HS-5 (cell line): ENCODE measurements around the gene MS4A14.
"Not testable (repeated sequence)": the region's sequence is repeated elsewhere in the genome, so short reads cannot be mapped to it uniquely, and the experiment has no call there.

Experiments used
- DNase-seq: peaks from one replicate; pipeline ENCODE4 v3.0.0-alpha.2; 2012; ENCODE audit warnings: low read depth

Gene MS4A14

DNA sequence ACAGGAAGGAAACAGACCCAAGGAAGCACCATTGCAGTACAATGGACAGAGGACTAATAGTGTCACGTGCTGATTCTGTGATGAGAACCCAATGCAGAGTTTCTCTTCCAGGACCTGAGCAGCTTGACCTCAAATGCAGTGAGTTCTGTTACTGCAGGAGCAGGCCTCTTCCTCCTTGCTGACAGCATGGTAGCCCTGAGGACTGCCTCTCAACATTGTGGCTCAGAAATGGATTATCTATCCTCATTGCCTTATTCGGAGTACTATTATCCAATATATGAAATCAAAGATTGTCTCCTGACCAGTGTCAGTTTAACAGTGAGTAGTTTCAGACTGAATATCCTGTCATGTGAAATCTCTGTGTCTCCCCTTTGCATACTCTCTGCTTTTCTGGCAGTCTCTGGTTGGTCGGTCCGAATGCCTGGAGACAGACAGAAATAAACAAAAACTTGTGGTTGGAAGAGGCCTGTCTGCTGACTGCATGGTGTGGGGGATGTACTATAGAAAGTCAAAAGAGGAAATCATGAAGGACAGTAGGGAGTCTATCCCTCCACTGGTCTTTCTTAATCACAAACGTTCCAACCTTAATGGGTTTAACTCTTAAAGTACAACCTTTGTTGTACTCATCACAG lies 6.9 kb upstream of the MS4A14 start:
- no peak for DNase-seq

- DNase-seq: no peak
Measured at GRCh38 chr11:60390419-60390818, 5.8 kb upstream of the MS4A14 start.

- DNase-seq: no peak
Measured at GRCh38 chr11:60392361-60392760, 3.9 kb upstream of the MS4A14 start.

DNA sequence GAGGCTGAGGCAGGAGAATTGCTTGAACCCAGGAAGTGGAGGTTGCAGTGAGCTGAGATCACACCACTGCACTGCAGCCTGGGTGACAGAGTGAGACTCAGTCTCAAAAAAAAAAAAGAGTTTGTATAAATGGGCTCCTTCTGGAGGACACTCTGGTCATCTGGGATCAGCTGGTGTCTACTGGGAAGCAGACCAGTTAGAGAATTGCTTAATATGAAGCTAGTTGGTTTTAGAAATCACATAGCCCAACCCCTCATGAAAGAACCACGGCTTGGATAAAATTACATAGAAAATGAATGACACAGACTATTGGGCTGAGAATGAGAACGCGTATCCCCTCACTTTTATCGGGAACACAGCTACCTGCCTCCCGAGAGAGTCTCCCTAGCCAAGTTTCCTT lies 3.2 kb upstream of the MS4A14 start:
- no peak for DNase-seq

GRCh38 chr11:60394666-60395380 lies 1.4 kb upstream of the MS4A14 start:
- no peak for DNase-seq

GRCh38 chr11:60396799-60397198 lies 540 bp downstream of the MS4A14 start:
- DNase-seq: no peak

DNA sequence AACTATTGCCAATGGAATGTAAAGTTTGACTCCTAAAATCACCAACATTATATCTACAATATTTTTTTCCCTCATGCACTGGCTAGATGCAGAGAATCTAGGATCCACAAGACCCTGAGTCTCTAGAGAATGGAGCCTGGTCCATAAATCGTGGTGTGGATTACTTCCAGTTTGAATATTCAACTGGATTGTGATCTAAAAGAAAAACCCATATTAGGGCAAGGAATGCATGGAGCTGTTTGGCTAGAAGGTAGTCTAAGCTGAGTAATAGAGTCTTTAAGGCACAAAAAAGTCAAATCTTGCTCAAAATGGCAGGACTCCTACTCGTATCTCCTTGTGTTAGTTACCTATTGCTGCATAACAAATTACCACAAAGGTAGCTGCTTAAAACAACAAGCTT lies 23.8 kb downstream of the MS4A14 start:
- no peak for DNase-seq

- DNase-seq: no peak
Measured at GRCh38 chr11:60422609-60423008, 26.4 kb downstream of the MS4A14 start.

DNA sequence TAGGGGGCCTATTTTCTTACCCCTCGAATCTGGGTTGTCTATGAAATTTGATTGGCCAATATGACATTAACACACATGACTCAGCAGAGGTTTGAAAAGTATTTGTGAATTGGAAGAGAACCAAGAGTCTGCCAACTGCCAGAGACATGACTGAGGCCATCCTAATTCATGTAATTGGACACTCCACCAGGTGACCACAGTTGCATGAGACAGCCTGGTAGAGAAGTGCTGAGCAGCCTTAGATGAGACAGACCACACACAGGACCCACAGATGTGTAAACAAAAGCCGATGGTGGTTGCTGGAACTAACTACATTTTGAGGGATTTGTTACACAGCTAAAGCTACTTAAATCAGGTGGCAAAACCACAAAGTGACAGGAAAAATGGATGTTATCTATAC lies 32.3 kb downstream of the MS4A14 start:
- no peak for DNase-seq

DNA sequence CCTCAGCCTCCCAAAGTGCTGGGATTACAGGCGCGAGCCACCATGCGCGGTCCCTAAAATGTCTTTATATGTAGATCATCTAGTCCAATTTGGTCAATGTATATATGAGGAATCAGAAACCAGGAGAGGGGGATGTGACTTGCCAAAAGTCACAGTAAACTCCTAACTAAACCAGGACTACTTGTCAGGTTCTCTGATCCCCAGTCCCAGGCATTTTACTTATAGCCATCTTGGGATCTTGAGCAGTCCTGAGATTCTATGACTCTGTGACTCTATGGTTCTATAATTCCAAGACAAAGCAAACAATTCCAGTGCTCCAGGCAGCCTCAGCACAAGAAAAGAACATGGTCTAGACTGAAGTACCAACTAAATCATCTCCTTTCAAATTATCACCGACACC lies 33.0 kb downstream of the MS4A14 start, which contains the start of gene MS4A5:
Gene MS4A5 (plus strand): TSS at position 301 of the 400 bp plus-strand sequence. CDS start 103 bp downstream, outside the sequence.
- no peak for DNase-seq

DNA sequence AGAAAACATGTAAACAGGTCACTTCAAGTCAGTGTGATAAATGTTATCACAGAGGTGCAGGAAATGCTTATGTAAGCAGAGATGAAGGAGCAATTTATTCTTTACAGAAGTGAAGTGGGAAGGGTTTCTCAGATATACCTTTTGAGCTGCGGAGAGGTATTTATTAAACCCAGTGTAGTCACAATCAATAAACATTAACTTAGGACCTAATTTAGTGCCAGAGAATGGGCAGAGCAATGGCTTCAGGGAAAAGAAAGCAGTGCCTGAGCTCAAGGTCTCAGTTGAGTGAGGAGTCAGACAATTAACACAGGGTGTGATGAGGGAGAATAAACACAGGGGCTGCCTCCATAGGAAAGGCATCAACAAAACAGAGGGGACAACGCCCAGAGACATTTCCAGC lies 35.0 kb downstream of the MS4A14 start:
- DNase-seq: no peak

GRCh38 chr11:60433401-60433800 lies 37.1 kb downstream of the MS4A14 start:
- no peak for DNase-seq

- no peak for DNase-seq
Measured at GRCh38 chr11:60447070-60447469, 50.8 kb downstream of the MS4A14 start.

- DNase-seq: no peak
Measured at GRCh38 chr11:60447846-60448245, 51.6 kb downstream of the MS4A14 start.

DNA sequence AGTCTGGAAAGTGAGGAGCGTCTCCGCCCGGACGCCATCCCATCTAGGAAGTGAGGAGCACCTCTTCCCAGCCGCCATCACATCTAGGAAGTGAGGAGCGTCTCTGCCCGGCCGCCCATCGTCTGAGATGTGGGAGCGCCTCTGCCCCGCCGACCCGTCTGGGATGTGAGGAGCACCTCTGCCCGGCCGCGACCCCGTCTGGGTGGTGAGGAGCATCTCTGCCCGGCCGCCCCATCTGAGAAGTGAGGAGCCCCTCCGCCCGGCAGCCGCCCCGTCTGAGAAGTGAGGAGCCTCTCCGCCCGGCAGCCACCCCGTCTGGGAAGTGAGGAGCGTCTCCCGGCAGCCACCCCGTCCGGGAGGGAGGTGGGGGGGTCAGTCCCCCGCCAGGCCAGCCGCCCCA lies 54.9 kb downstream of the MS4A14 start:
- not testable (repeated sequence) for DNase-seq

GRCh38 chr11:60454212-60454611 lies 58.0 kb downstream of the MS4A14 start:
- no peak for DNase-seq

DNA sequence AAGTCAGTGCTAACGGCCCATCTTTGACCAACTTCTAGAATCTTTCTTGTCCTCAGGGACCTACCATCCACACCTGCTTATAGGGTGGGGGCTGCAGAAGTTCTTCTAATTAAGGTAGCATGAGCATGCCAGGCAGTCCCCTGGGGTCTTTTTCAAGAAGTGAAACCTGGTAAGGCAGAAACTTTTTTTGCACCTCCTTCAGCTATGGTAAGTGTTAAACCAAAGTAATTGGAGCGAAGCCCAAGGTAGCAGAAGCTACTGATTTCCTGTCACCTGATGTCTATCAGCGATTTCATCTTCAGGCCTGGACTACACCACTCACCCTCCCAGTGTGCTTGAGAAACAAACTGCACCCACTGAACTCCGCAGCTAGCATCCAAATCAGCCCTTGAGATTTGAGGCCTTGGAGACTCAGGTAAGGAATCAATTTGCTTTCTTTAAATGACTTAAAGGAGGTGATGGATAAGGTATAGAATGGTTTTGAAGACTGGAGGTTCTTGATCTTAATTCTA lies 59.3 kb downstream of the MS4A14 start, which contains the start of gene MS4A1:
Gene MS4A1 (plus strand): TSS at position 317 of the 512 bp plus-strand sequence. CDS start 6,528 bp downstream, outside the sequence.
- no peak for DNase-seq

DNA sequence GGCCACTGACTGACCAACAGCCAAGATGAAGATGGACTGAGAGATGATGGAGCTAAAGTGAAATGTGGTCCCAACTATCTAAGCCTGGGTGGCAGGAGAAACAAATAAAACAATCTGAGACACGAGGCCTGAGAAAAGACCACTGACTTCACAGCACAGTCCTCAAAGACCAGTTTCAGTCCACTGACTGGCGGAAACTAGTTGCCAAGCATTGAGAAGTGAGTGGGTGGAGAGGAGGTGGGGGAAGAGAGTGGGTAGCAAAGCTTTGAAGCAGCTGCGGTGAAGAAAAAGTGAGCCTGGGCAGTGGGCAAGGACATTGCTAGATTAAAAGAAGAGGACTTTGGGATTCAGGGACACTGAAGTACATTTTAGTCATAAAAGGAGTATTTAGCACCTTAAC lies 61.3 kb downstream of the MS4A14 start:
- no peak for DNase-seq

- DNase-seq: no peak
Measured at GRCh38 chr11:60459345-60459744, 63.1 kb downstream of the MS4A14 start.
